PFSK-1 (cell line): Measurements from ENCODE around the gene ZFAND3.

Source experiments
- FOXP2 ChIP-seq: optimal IDR thresholded peaks from 2 replicates; pipeline ENCODE3; 2011; ENCODE audit warnings: borderline replicate concordance, control low read depth, inconsistent platforms; ENCODE audit not compliant: insufficient read depth; ENCODE audit errors: extremely low read length, extremely low read depth
- POLR2AphosphoS5 ChIP-seq: IDR thresholded peaks from 2 replicates; pipeline ENCODE4 v1.6.1; 2012; ENCODE audit warnings: low read depth, mild to moderate bottlenecking, control low read depth, low read length, moderate library complexity
- REST ChIP-seq, 2 experiments: IDR thresholded peaks; 2 replicates each; pipeline versions ENCODE4 v1.6.1 to v1.8.0; 2011 to 2012; ENCODE audit warnings: low read depth in 2 of 2, low read length in 2 of 2, control low read depth in 1 of 2, inconsistent platforms in 1 of 2, mild to moderate bottlenecking in 1 of 2, moderate library complexity in 1 of 2; ENCODE audit not compliant: insufficient read depth in 1 of 2
- SIN3A ChIP-seq: IDR thresholded peaks from 2 replicates; pipeline ENCODE4 v1.6.1; 2012; ENCODE audit warnings: mild to moderate bottlenecking, low read length, moderate library complexity, borderline replicate concordance; ENCODE audit not compliant: insufficient read depth
- TAF1 ChIP-seq: IDR thresholded peaks from 2 replicates; pipeline ENCODE4 v1.6.1; 2012; ENCODE audit warnings: low read length, control low read depth, borderline replicate concordance; ENCODE audit not compliant: insufficient read depth

Gene ZFAND3

GRCh38 chr6:37930288-37930971 is 110.9 kb downstream of the ZFAND3 start:
- no peak for TF ChIP-seq TAF1
- TF ChIP-seq REST (IDR thresholded peaks at IDR 0.05; ENCODE audit: insufficient read depth in 1 of 2, low read depth in 2 of 2, low read length in 2 of 2) = no peak
- TF ChIP-seq POLR2AphosphoS5 = no peak
- no peak for TF ChIP-seq FOXP2
- TF ChIP-seq SIN3A = no peak

- TF ChIP-seq REST (IDR thresholded peaks at IDR 0.05; ENCODE audit: insufficient read depth in 1 of 2, low read depth in 2 of 2, low read length in 2 of 2) = no peak
- TF ChIP-seq SIN3A = no peak
- TF ChIP-seq POLR2AphosphoS5 = no peak
These were observed 111.5 kb downstream of the ZFAND3 start for GRCh38 chr6:37931066-37931465.

GRCh38 chr6:37934276-37934675 is 114.7 kb downstream of the ZFAND3 start:
- no peak for TF ChIP-seq REST (IDR thresholded peaks at IDR 0.05; ENCODE audit: insufficient read depth in 1 of 2, low read depth in 2 of 2, low read length in 2 of 2)

- no peak for TF ChIP-seq SIN3A
- TF ChIP-seq POLR2AphosphoS5 = no peak
- no peak for TF ChIP-seq TAF1
- TF ChIP-seq REST (IDR thresholded peaks at IDR 0.05; ENCODE audit: insufficient read depth in 1 of 2, low read depth in 2 of 2, low read length in 2 of 2) = no peak
- TF ChIP-seq FOXP2 = no peak
These were observed 116.6 kb downstream of the ZFAND3 start for GRCh38 chr6:37936150-37936549.

GRCh38 chr6:37936906-37937305 is 117.4 kb downstream of the ZFAND3 start:
- TF ChIP-seq FOXP2 (no peak), SIN3A (no peak), POLR2AphosphoS5 (no peak), REST (IDR thresholded peaks at IDR 0.05; ENCODE audit: insufficient read depth in 1 of 2, low read depth in 2 of 2, low read length in 2 of 2) (no peak), TAF1 (no peak)
